Uterus (tissue), 4 donors: ENCODE measurements around the gene SETSIP. TPM values are rescaled to one million over a fixed set of nuclear protein-coding genes. Genes with fewer than 3 reads are reported as not detected.
A peak's percentile ranks its signal among the peaks of the same experiment; 100 is the strongest.

Experiments used
- DNase-seq, 2 donors: peaks; one replicate each; pipeline ENCODE4 v3.0.0-alpha.2; 2019 to 2020
- H3K27ac ChIP-seq, 2 donors: fragments of 200-600 bp; sonication (generic); 1 replicate in 1 of 2; 2 replicates in 1 of 2; pipeline ENCODE4 v1.5.1; 2016 to 2018
- H3K27me3 ChIP-seq, 2 donors: fragments of 200-600 bp; sonication (generic); one replicate each; pipeline ENCODE4 v1.5.1; 2018 to 2019; ENCODE audit warnings: control low read depth in 1 of 2
- H3K36me3 ChIP-seq, 2 donors: fragments of 200-600 bp; sonication (generic); one replicate each; pipeline ENCODE4 v1.5.1; 2019; ENCODE audit warnings: control low read depth in 1 of 2
- H3K4me1 ChIP-seq, 2 donors: fragments of 200-600 bp; sonication (generic); one replicate each; pipeline ENCODE4 v1.5.1; 2018 to 2019; ENCODE audit warnings: control low read depth in 1 of 2
- H3K4me3 ChIP-seq, 2 donors: fragments of 200-600 bp; sonication (generic); 1 replicate in 1 of 2; 2 replicates in 1 of 2; pipeline ENCODE4 v1.5.1; 2018 to 2019; ENCODE audit warnings: mild to moderate bottlenecking in 1 of 2
- H3K9me3 ChIP-seq, 2 donors: fragments of 200-600 bp; sonication (generic); one replicate each; pipeline ENCODE4 v1.5.1; 2019; ENCODE audit warnings: control low read depth in 1 of 2
- POLR2A ChIP-seq, 2 donors: fragments of 450-650 bp; IDR thresholded peaks; one replicate each; pipeline ENCODE4 v1.6.1; 2016; ENCODE audit warnings: antibody characterized with exemption in 2 of 2, mild to moderate bottlenecking in 1 of 2, moderate library complexity in 1 of 2
- intact Hi-C: fragments of 100-400 bp; cut with DNase I; formaldehyde crosslinking; loops from one replicate; pipeline ENCODE4 v1.15.1; 2023; ENCODE audit warnings: low total_unique reads
- total RNA-seq, 4 donors: library from RNA; depleted of rRNA in 3 of 4; stranded (reverse); fragments of >200 nt in 3 of 4; gene quantifications; one replicate each; pipeline versions ENCODE4 v1.1.0 to v1.2.4, GENCODE V29; 2014 to 2023
- TF ChIP-seq, protein P1 (sequence below), 4 experiments: fragments of 200-600 bp in 2 of 4; fragments of 450-650 bp in 2 of 4; sonication (generic) in 2 of 4; IDR thresholded peaks; one replicate each; pipeline ENCODE4 v1.5.1; 2016 to 2019; ENCODE audit warnings: antibody characterized with exemption in 4 of 4, mild to moderate bottlenecking in 2 of 4, moderate library complexity in 1 of 4
- donor health status: DM: yes; HTN: yes; CAD: no.

SETSIP gene
- total RNA-seq, 4 donors from 2014 or later, result not detected

DNA sequence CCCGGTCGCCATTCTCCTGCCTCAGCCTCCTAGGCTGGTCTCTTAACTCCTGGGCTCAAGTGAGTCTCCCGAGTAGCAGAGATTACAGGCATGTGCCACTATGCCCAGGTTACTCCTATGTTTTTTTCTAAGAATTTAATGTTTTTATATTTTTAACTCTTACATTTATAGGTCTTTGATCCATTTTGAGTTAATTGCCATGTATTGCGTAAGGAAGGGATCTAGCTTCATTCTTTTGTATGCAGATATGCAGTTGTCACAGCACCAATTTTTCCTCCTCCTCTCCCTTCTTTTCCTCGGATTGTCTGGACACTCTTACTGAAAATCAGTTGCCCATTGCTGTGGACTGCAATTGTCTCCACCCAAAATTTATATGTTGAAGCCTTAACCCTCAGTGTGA, 16.4 kb upstream of the SETSIP start:
- intact Hi-C loops, result no loop called here
- TF ChIP-seq, protein P1, sequence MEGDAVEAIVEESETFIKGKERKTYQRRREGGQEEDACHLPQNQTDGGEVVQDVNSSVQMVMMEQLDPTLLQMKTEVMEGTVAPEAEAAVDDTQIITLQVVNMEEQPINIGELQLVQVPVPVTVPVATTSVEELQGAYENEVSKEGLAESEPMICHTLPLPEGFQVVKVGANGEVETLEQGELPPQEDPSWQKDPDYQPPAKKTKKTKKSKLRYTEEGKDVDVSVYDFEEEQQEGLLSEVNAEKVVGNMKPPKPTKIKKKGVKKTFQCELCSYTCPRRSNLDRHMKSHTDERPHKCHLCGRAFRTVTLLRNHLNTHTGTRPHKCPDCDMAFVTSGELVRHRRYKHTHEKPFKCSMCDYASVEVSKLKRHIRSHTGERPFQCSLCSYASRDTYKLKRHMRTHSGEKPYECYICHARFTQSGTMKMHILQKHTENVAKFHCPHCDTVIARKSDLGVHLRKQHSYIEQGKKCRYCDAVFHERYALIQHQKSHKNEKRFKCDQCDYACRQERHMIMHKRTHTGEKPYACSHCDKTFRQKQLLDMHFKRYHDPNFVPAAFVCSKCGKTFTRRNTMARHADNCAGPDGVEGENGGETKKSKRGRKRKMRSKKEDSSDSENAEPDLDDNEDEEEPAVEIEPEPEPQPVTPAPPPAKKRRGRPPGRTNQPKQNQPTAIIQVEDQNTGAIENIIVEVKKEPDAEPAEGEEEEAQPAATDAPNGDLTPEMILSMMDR (IDR thresholded peaks at IDR 0.05), result no peak
- no peak for TF ChIP-seq POLR2A (IDR thresholded peaks at IDR 0.05)

DNA sequence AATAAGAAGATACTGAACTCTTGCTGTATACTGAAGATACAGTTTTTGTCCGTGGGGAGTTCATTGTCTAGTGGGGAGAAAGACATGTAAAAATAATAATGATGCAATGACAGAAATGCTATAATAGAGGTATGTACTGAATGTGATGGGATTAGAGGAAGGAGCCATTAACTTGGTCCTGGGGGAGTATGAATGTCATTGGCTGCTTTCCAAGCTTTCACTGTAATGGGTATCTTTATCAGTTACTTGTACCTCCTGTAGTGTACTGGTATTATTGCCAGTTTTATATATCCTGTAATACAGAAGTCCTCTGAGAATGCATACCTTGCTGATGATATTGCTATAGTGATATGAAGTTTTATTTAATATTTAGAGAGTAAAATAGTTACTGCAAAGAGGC, 12.3 kb upstream of the SETSIP start:
- Histone ChIP-seq H3K36me3 (no peaks in the 10 kb centered on the region), H3K4me3 (no peak overlapping the region), H3K27ac (no peak overlapping the region), H3K4me1 (no peaks in the 10 kb centered on the region), H3K27me3 (no peaks in the 10 kb centered on the region), H3K9me3 (no peaks in the 10 kb centered on the region)
- TF ChIP-seq, protein P1 (IDR thresholded peaks at IDR 0.05), result no peak
- no peak for TF ChIP-seq POLR2A (IDR thresholded peaks at IDR 0.05)
- no peak for DNase-seq
- intact Hi-C loops, result no loop called here

More for the DNA sequence above, 16.4 kb upstream of the SETSIP start:
- Histone ChIP-seq H3K36me3 (no peaks in the 10 kb centered on the region), H3K4me3 (no peak overlapping the region), H3K27ac (no peak overlapping the region), H3K4me1 (no peaks in the 10 kb centered on the region), H3K27me3 (no peaks in the 10 kb centered on the region), H3K9me3 (no peaks in the 10 kb centered on the region)
- DNase-seq, result no peak

DNA sequence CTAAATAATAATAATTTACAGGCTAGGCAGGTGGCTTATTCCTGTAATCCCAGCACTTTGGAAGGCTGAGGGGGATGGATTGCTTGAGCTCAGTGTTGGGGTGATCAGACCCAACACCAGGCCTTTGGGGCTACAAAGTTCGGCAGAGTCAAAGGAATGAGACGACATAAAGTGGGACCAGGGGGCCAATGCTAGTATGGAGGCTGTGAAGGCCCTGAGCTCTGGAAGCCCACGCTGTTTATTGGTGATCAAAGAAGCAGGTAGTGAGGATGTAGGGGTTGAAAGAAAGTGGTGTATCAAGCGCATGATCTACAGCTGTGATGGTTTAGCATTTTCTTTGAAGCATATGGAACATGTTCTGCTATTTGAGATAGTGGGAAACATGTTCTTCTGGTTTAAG, 10.5 kb upstream of the SETSIP start:
- Histone ChIP-seq H3K4me1 (no peaks in the 10 kb centered on the region), H3K9me3 (no peaks in the 10 kb centered on the region), H3K4me3 (no peak overlapping the region), H3K27me3 (no peaks in the 10 kb centered on the region), H3K36me3 (no peaks in the 10 kb centered on the region), H3K27ac (no peak overlapping the region)
- no peak for DNase-seq
- no peak for TF ChIP-seq POLR2A (IDR thresholded peaks at IDR 0.05)
- TF ChIP-seq, protein P1 (IDR thresholded peaks at IDR 0.05), result no peak
- intact Hi-C loops, result no loop called here

DNA sequence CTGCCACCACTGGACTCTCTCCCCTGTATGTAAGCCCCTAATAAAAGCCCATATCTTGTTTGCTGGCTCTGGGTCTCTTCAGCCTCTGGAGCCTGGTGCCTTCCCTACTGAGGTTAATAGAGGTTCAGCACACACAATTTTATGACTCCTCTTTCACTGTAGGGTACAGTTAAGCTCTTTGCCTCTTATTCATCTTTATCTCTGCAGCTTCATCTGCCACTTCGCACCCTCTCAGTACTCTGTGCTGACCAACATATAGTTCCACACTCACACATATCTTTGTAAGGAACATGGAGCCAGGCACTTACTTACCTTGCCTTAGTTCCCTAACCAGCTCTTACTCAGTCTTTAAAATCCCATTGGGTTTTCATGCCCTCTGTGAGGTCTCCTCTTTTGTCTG, 9.4 kb upstream of the SETSIP start:
- intact Hi-C loops, result no loop called here
- Histone ChIP-seq H3K27me3 (no peaks in the 10 kb centered on the region), H3K4me1 (no peaks in the 10 kb centered on the region), H3K9me3 (no peaks in the 10 kb centered on the region), H3K36me3 (no peaks in the 10 kb centered on the region), H3K27ac (no peak overlapping the region), H3K4me3 (no peak overlapping the region)
- TF ChIP-seq, protein P1 (IDR thresholded peaks at IDR 0.05), result no peak
- no peak for TF ChIP-seq POLR2A (IDR thresholded peaks at IDR 0.05)
- DNase-seq, result no peak

DNA sequence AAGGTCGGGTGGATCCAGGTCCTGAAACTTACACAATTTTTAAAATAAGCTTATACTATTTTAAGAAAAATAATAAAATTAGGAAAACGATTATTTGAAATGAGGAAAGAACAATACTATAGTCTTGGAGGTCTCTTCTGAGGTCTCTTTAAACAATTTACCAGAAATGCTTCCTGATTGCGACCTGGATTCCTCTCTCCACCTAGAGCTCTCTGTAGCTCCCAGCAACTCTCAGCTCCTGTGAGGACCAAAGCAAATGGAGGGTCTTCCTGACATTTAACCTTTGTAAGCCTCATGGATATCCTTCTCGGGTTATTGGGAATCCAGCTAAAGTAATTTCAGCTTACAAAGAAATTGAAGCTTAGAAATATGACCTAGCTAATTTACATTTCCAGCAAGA, 5.8 kb upstream of the SETSIP start:
- TF ChIP-seq POLR2A (IDR thresholded peaks at IDR 0.05), result no peak
- TF ChIP-seq, protein P1 (IDR thresholded peaks at IDR 0.05), result no peak
- Histone ChIP-seq H3K4me1 (no peaks in the 10 kb centered on the region), H3K36me3 (no peaks in the 10 kb centered on the region), H3K27ac (peak overlapping the region; percentile 84 to 87), H3K27me3 (no peaks in the 10 kb centered on the region), H3K9me3 (no peaks in the 10 kb centered on the region), H3K4me3 (peak overlapping the region; percentile 66 to 67)
- DNase-seq, result no peak
- intact Hi-C loops, result no loop called here
